Uterus (tissue), 4 donors: ENCODE data around the gene PNLIPRP1. TPM values are rescaled to one million over a fixed set of nuclear protein-coding genes. Genes with fewer than 3 reads are reported as not detected.

ENCODE experiments used
- DNase-seq, 2 donors: peaks; one replicate each; pipeline ENCODE4 v3.0.0-alpha.2; 2019 to 2020
- H3K27ac ChIP-seq, 2 donors: fragments of 200-600 bp; sonication (generic); 1 replicate in 1 of 2; 2 replicates in 1 of 2; pipeline ENCODE4 v1.5.1; 2016 to 2018
- H3K27me3 ChIP-seq, 2 donors: fragments of 200-600 bp; sonication (generic); one replicate each; pipeline ENCODE4 v1.5.1; 2018 to 2019; ENCODE audit warnings: control low read depth in 1 of 2
- H3K36me3 ChIP-seq, 2 donors: fragments of 200-600 bp; sonication (generic); one replicate each; pipeline ENCODE4 v1.5.1; 2019; ENCODE audit warnings: control low read depth in 1 of 2
- H3K4me1 ChIP-seq, 2 donors: fragments of 200-600 bp; sonication (generic); one replicate each; pipeline ENCODE4 v1.5.1; 2018 to 2019; ENCODE audit warnings: control low read depth in 1 of 2
- H3K4me3 ChIP-seq, 2 donors: fragments of 200-600 bp; sonication (generic); 1 replicate in 1 of 2; 2 replicates in 1 of 2; pipeline ENCODE4 v1.5.1; 2018 to 2019; ENCODE audit warnings: mild to moderate bottlenecking in 1 of 2
- H3K9me3 ChIP-seq, 2 donors: fragments of 200-600 bp; sonication (generic); one replicate each; pipeline ENCODE4 v1.5.1; 2019; ENCODE audit warnings: control low read depth in 1 of 2
- POLR2A ChIP-seq, 2 donors: fragments of 450-650 bp; IDR thresholded peaks; one replicate each; pipeline ENCODE4 v1.6.1; 2016; ENCODE audit warnings: antibody characterized with exemption in 2 of 2, mild to moderate bottlenecking in 1 of 2, moderate library complexity in 1 of 2
- intact Hi-C: fragments of 100-400 bp; cut with DNase I; formaldehyde crosslinking; loops from one replicate; pipeline ENCODE4 v1.15.1; 2023; ENCODE audit warnings: low total_unique reads
- total RNA-seq, 4 donors: library from RNA; depleted of rRNA in 3 of 4; stranded (reverse); fragments of >200 nt in 3 of 4; gene quantifications; one replicate each; pipeline versions ENCODE4 v1.1.0 to v1.2.4, GENCODE V29; 2014 to 2023
- TF ChIP-seq, protein P1 (sequence below), 4 experiments: fragments of 200-600 bp in 2 of 4; fragments of 450-650 bp in 2 of 4; sonication (generic) in 2 of 4; IDR thresholded peaks; one replicate each; pipeline ENCODE4 v1.5.1; 2016 to 2019; ENCODE audit warnings: antibody characterized with exemption in 4 of 4, mild to moderate bottlenecking in 2 of 4, moderate library complexity in 1 of 4
- donor health status: DM: yes; HTN: yes; CAD: no.

The PNLIPRP1 gene
- total RNA-seq, 4 donors from 2014 or later = not detected

DNA sequence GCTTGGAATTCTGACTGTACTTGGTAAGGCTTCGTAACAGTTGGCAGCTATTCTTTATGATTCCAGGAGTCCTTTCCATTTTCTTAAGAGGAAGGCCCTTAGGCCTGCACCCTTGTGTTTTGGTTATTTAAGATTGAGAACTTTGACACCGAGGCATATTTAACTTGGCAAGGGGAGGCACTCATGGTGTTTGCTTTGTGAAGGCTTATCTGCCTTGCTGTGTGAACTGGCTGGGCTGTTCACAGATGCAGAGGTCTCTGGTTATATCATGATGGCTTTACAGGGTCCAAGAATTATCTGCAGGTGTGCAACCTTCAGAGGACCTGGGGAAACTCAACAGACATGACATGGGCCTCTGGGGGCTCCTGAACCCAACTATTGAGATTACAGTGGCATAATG lies 833 bp upstream of the PNLIPRP1 start:
- no peak overlapping the region for H3K27ac ChIP-seq
- no peak overlapping the region for H3K4me3 ChIP-seq
- H3K36me3 ChIP-seq = no peaks in the 10 kb centered on the region
- no peaks in the 10 kb centered on the region for H3K4me1 ChIP-seq
- H3K9me3 ChIP-seq = no peaks in the 10 kb centered on the region
- intact Hi-C loops = no loop called here
- H3K27me3 ChIP-seq = no peaks in the 10 kb centered on the region
- TF ChIP-seq, protein P1, sequence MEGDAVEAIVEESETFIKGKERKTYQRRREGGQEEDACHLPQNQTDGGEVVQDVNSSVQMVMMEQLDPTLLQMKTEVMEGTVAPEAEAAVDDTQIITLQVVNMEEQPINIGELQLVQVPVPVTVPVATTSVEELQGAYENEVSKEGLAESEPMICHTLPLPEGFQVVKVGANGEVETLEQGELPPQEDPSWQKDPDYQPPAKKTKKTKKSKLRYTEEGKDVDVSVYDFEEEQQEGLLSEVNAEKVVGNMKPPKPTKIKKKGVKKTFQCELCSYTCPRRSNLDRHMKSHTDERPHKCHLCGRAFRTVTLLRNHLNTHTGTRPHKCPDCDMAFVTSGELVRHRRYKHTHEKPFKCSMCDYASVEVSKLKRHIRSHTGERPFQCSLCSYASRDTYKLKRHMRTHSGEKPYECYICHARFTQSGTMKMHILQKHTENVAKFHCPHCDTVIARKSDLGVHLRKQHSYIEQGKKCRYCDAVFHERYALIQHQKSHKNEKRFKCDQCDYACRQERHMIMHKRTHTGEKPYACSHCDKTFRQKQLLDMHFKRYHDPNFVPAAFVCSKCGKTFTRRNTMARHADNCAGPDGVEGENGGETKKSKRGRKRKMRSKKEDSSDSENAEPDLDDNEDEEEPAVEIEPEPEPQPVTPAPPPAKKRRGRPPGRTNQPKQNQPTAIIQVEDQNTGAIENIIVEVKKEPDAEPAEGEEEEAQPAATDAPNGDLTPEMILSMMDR (IDR thresholded peaks at IDR 0.05) = no peak
- TF ChIP-seq POLR2A (IDR thresholded peaks at IDR 0.05) = no peak
- no peak for DNase-seq

DNA sequence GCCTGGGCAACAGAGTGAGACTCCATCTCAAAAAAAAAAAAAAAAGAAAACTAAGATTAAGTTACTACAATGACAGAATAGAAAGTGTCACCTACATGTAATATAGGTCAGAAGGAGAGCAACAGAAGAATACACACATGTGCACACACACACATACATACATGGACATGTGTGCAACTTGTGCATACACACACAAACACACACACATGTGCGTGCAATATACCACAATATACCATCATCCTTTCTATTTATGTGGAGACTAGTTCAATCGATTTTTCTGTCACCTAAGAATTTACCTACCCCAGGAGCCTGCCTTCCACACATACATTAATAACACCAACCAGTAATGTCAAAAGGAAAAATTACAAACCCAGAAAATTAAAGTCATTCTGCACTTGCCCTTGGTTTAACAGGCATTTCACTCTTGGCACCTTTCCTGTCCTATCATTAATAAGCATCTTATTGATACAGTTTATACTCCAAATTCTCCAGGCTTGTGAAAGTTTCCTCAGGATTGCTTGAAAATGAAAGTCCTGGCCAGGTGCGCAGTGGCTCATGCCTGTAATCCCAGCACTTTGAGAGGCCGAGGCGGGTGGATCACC lies 2.5 kb downstream of the PNLIPRP1 start:
- Histone ChIP-seq H3K36me3 (no peaks in the 10 kb centered on the region), H3K9me3 (no peaks in the 10 kb centered on the region), H3K27ac (no peak overlapping the region), H3K27me3 (no peaks in the 10 kb centered on the region), H3K4me1 (no peaks in the 10 kb centered on the region), H3K4me3 (no peak overlapping the region)
- intact Hi-C loops = no loop called here
- no peak for TF ChIP-seq POLR2A (IDR thresholded peaks at IDR 0.05)
- TF ChIP-seq, protein P1 (IDR thresholded peaks at IDR 0.05) = no peak
- DNase-seq = no peak

DNA sequence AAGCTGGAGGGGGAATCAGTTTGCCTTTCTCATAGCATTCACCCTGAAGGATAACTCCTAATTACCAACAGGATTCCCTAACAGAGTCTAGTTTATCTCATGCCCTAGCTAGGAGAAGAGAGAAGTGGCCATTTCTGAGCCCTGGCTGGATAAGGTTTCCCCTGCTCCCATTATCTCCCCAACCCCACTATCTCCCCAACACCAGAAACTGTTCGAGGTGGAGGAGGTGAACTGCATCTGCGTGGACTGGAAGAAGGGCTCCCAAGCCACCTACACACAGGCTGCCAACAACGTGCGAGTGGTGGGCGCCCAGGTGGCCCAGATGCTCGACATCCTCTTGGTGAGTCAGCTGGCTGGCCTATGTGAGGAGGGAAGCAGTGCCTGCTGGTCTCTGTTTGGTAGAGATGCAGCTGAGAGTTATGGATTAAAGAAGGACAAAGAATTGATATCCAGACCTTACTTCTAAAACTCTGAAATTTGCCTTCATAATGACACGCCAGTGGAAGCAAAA lies 3.8 kb downstream of the PNLIPRP1 start:
- Histone ChIP-seq H3K4me3 (no peak overlapping the region), H3K36me3 (no peaks in the 10 kb centered on the region), H3K27me3 (no peaks in the 10 kb centered on the region), H3K4me1 (no peaks in the 10 kb centered on the region), H3K27ac (no peak overlapping the region), H3K9me3 (no peaks in the 10 kb centered on the region)
- TF ChIP-seq, protein P1 (IDR thresholded peaks at IDR 0.05) = no peak
- TF ChIP-seq POLR2A (IDR thresholded peaks at IDR 0.05) = no peak
- intact Hi-C loops = no loop called here
- DNase-seq = no peak

DNA sequence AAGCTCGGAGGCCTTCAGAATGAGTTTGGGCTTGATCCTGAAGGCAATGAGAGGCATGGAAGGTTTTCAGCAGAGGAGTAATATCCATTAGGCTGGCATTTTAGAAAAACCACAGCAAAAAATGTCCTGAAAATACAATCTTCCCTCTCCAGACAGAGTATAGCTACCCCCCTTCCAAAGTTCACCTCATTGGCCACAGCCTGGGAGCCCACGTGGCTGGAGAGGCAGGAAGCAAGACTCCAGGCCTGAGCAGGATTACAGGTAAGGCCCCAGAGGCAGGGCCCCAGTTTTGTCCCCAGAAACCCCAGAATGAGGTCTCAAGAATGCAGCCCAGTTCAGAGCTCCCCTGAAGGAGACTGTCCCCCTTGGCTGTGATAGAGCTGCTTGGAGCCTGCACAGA lies 5.3 kb downstream of the PNLIPRP1 start:
- Histone ChIP-seq H3K36me3 (no peaks in the 10 kb centered on the region), H3K9me3 (no peaks in the 10 kb centered on the region), H3K27me3 (no peaks in the 10 kb centered on the region), H3K4me1 (no peaks in the 10 kb centered on the region), H3K4me3 (no peak overlapping the region), H3K27ac (no peak overlapping the region)
- no peak for DNase-seq
- no peak for TF ChIP-seq POLR2A (IDR thresholded peaks at IDR 0.05)
- TF ChIP-seq, protein P1 (IDR thresholded peaks at IDR 0.05) = no peak
- intact Hi-C loops = no loop called here

DNA sequence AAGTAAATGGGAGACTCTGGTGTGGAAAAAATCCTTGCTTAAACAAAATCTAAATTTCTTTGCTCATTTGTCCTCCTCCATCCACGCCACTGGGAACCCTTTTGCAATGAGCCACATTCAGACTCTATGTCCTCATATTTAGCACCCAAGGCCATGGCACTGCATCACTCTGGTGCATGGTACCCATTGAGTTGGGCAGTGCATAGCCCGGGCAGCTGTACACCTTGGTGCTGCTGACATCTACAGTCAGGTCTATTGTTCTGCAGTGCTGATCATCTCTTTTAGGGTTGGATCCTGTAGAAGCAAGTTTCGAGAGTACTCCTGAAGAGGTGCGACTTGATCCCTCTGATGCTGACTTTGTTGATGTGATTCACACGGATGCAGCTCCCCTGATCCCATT lies 6.8 kb downstream of the PNLIPRP1 start:
- Histone ChIP-seq H3K4me1 (no peaks in the 10 kb centered on the region), H3K36me3 (no peaks in the 10 kb centered on the region), H3K9me3 (no peaks in the 10 kb centered on the region), H3K27me3 (no peaks in the 10 kb centered on the region), H3K27ac (no peak overlapping the region), H3K4me3 (no peak overlapping the region)
- no peak for TF ChIP-seq POLR2A (IDR thresholded peaks at IDR 0.05)
- TF ChIP-seq, protein P1 (IDR thresholded peaks at IDR 0.05) = no peak
- intact Hi-C loops = no loop called here
- no peak for DNase-seq
